HG03521 (cell line): Measurements from ENCODE around the gene ZNF485.

Source experiments
- ATAC-seq: cut with Tn5 transposase; IDR thresholded peaks from one replicate; pipeline ENCODE4 v1.9.1; 2021; ENCODE audit warnings: mild to moderate bottlenecking, moderate library complexity; ENCODE audit not compliant: unreplicated experiment

The ZNF485 gene

GRCh38 chr10:43666552-43666951 lies 60.3 kb downstream of the ZNF485 start:
- ATAC-seq = no peak

GRCh38 chr10:43667317-43667731 lies 61.1 kb downstream of the ZNF485 start:
- ATAC-seq = no peak
